Cardiac fibroblast (primary cell): ENCODE results near the gene PIGK.
"Not testable (repeated sequence)": the region's sequence is repeated elsewhere in the genome, so short reads cannot be mapped to it uniquely, and the experiment has no call there.

Experiments
- DNase-seq, 2 donors: peaks; one replicate each; pipeline versions ENCODE4 v3.0.0 to v3.0.0-alpha.2; 2010; ENCODE audit warnings: low read depth in 2 of 2
- H3K4me3 ChIP-seq, 2 donors: replicated peaks in 1 of 2; 1 replicate in 1 of 2; 2 replicates in 1 of 2; pipeline ENCODE4 v1.5.1; 2011; ENCODE audit warnings: low read depth in 2 of 2, low read length in 2 of 2, mild to moderate bottlenecking in 2 of 2, moderate library complexity in 1 of 2
- CTCF ChIP-seq: IDR thresholded peaks from one replicate; pipeline ENCODE4 v1.5.1; 2011; ENCODE audit warnings: low read depth, mild to moderate bottlenecking, low read length, inconsistent platforms

Gene PIGK

GRCh38 chr1:77200293-77200692, 18.9 kb downstream of the PIGK start:
- TF ChIP-seq CTCF: no peak
- no peak for DNase-seq
- H3K4me3 ChIP-seq: no peak overlapping the region

DNA sequence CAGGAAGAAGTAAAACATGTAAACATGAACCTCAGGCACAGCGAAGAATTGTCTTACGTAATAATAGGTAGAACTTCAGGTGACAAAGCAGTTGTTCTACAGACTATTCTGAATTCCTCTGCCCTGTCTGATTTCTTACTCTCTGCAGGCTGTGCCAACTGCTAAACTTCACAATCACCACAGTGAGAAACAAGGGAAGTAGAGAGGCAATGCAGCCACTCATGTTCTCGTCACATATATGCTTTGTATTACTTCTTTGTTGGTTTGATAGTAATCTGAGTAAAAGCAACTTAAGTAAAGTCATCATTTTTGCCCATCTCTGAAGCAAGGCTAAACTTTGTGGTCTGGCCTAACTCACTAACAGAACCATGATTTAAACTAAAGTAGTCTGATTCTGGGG, 21.9 kb downstream of the PIGK start:
- no peak overlapping the region for H3K4me3 ChIP-seq
- no peak for DNase-seq
- no peak for TF ChIP-seq CTCF

DNA sequence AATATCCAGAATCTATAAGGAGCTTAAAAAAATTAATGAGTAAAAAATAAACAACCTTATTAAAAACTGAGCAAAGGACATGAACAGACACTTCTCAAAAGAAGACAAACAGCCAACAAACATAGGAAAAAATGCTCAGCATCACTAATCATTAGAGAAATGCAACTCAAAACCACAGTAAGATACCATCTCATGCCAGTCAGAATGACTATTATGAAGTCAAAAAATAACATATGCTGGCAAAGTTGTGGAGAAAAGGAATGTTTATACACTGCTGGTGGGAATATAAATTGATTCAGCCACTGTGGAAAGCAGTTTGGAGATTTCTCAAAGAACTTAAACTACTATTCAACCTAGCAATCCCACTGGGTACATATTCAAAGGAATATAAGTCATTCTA, 25.3 kb downstream of the PIGK start:
- no peak for TF ChIP-seq CTCF
- no peak overlapping the region for H3K4me3 ChIP-seq
- DNase-seq: no peak

- TF ChIP-seq CTCF: no peak
- no peak for DNase-seq
- no peak overlapping the region for H3K4me3 ChIP-seq
Observed at GRCh38 chr1:77188770-77189169, 30.5 kb downstream of the PIGK start.

GRCh38 chr1:77186907-77187306, 32.3 kb downstream of the PIGK start:
- not testable (repeated sequence) for DNase-seq, H3K4me3 ChIP-seq

- DNase-seq: no peak
- no peak overlapping the region for H3K4me3 ChIP-seq
- no peak for TF ChIP-seq CTCF
Observed at GRCh38 chr1:77182083-77182482, 37.1 kb downstream of the PIGK start.

- H3K4me3 ChIP-seq: no peak overlapping the region
- TF ChIP-seq CTCF: no peak
- no peak for DNase-seq
Observed at GRCh38 chr1:77179632-77180031, 39.6 kb downstream of the PIGK start.
